OCI-LY7 (cell line): ENCODE data around the gene ABL1.

Source experiments
- EZH2phosphoT487 ChIP-seq: fragments of 200-600 bp; sonication (generic); IDR thresholded peaks from 2 replicates; pipeline ENCODE4 v1.6.1; 2018; ENCODE audit warnings: low read depth, borderline replicate concordance, mild to moderate bottlenecking, mixed run types, antibody characterized with exemption, low read length, moderate library complexity, mixed read lengths
- TF ChIP-seq, protein P1 (sequence below): fragments of 200-600 bp; sonication (generic); conservative IDR thresholded peaks from 2 replicates; pipeline ENCODE4 v1.5.1; 2014; ENCODE audit warnings: mild to moderate bottlenecking, antibody characterized with exemption, low read length, moderate library complexity, mixed read lengths

DNA sequence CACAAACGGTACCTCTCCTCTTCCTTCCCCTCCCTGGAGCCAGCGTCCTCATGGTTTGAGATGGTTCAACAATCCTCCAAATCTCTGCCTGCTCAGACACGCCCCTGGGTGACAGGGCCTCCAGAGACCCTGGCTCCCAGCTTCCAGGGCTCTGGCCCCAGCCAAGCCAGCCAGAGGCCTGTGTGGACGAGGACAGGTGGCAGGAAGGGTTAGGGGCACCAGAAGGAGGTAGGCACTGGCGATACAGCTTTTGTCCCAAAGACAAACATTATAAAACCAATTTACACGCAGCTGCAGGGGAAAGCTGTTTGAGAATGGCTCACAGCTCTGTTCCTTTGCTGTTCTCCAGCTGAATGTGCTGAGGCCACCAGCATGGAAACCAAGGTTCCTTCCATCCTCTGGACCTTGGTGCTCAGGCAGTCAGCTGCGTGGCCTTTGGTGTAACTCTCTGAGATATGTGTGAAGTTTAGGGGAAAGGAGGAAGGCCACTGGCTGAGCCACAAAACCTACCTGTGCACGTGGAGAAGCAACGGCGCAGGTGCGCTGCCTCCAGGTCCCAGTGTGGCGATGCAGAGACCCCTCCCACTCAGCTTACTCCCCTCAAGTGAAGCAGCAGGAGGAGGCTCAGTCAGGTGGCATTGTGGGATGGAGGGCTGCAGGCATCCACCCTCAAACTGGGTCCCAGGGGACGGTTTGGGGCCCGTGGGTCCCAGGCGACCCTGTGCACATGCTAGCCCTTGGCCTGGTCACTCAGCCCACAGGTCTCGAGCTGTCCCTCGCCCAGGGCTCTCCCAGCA lies 65.8 kb downstream of the ABL1 start:
- TF ChIP-seq, protein P1, sequence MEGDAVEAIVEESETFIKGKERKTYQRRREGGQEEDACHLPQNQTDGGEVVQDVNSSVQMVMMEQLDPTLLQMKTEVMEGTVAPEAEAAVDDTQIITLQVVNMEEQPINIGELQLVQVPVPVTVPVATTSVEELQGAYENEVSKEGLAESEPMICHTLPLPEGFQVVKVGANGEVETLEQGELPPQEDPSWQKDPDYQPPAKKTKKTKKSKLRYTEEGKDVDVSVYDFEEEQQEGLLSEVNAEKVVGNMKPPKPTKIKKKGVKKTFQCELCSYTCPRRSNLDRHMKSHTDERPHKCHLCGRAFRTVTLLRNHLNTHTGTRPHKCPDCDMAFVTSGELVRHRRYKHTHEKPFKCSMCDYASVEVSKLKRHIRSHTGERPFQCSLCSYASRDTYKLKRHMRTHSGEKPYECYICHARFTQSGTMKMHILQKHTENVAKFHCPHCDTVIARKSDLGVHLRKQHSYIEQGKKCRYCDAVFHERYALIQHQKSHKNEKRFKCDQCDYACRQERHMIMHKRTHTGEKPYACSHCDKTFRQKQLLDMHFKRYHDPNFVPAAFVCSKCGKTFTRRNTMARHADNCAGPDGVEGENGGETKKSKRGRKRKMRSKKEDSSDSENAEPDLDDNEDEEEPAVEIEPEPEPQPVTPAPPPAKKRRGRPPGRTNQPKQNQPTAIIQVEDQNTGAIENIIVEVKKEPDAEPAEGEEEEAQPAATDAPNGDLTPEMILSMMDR: no peak
- TF ChIP-seq EZH2phosphoT487: no peak
